A673 (cell line): ENCODE measurements around the gene MS4A4A. TPM values are rescaled to one million over a fixed set of nuclear protein-coding genes. Genes with fewer than 3 reads are reported as not detected.

Source experiments
- Bru-seq: library from RNA; stranded (reverse); fragments of 400-500 nt; gene quantifications from one replicate; lab custom pipeline; 2021; lab: Mats Ljungman, UMichigan
- BruChase-seq, 2 experiments: library from RNA; stranded (reverse); fragments of 400-500 nt; gene quantifications; one replicate each; lab custom pipeline; 2021; lab: Mats Ljungman, UMichigan
- BruUV-seq: library from RNA; stranded (reverse); fragments of 400-500 nt; replicated peaks from 2 replicates; lab custom pipeline; 2021; lab: Mats Ljungman, UMichigan
- CTCF ChIA-PET: fragments of 300-600 bp; sonication (Branson Sonifier 250); formaldehyde crosslinking; loops from one replicate; lab custom pipeline; 2022; ENCODE audit warnings: antibody characterized with exemption; lab: Charles Lee
- POLR2A ChIA-PET: fragments of 300-600 bp; sonication (Branson Sonifier 250); formaldehyde crosslinking; loops from one replicate; lab custom pipeline; 2022; ENCODE audit warnings: antibody characterized with exemption; ENCODE audit not compliant: low non-redundant PET; lab: Charles Lee
- DNase-seq: peaks from one replicate; pipeline ENCODE4 v3.0.0-alpha.2; 2015; ENCODE audit warnings: low spot score
- H3K27ac ChIP-seq: fragments of 200-600 bp; sonication (generic); 2 replicates; pipeline ENCODE4 v1.5.1; 2016; ENCODE audit warnings: mixed run types, low read depth, mild to moderate bottlenecking, mixed read lengths, antibody characterized with exemption, low read length; ENCODE audit not compliant: poor library complexity, severe bottlenecking
- H3K27me3 ChIP-seq: fragments of 200-600 bp; sonication (generic); replicated peaks from 2 replicates; pipeline ENCODE4 v1.6.1; 2017; ENCODE audit warnings: mixed run types, low read depth, mild to moderate bottlenecking, mixed read lengths, antibody characterized with exemption, low read length; ENCODE audit not compliant: insufficient read depth, poor library complexity
- H3K36me3 ChIP-seq: fragments of 200-600 bp; sonication (generic); 2 replicates; pipeline ENCODE4 v1.6.1; 2016; ENCODE audit warnings: mixed run types, mild to moderate bottlenecking, mixed read lengths, antibody characterized with exemption, low read length; ENCODE audit not compliant: insufficient read depth, poor library complexity, severe bottlenecking
- H3K4me1 ChIP-seq: fragments of 200-600 bp; sonication (generic); 2 replicates; pipeline ENCODE4 v1.6.1; 2017; ENCODE audit warnings: mixed run types, mild to moderate bottlenecking, mixed read lengths, antibody characterized with exemption, low read length; ENCODE audit not compliant: insufficient read depth, poor library complexity, severe bottlenecking
- H3K4me3 ChIP-seq: fragments of 200-600 bp; sonication (generic); 2 replicates; pipeline ENCODE4 v1.5.1; 2016; ENCODE audit warnings: low read depth, mixed run types, mild to moderate bottlenecking, mixed read lengths, low read length; ENCODE audit not compliant: poor library complexity, severe bottlenecking
- H3K9me3 ChIP-seq: fragments of 200-600 bp; sonication (generic); 2 replicates; pipeline ENCODE4 v1.6.1; 2016; ENCODE audit warnings: mixed run types, low read depth, mild to moderate bottlenecking, mixed read lengths, antibody characterized with exemption, low read length; ENCODE audit not compliant: poor library complexity, severe bottlenecking
- CTCF ChIP-seq: fragments of 300-800, 200-600 bp; sonication (generic); conservative IDR thresholded peaks from 2 replicates; pipeline ENCODE4 v1.5.1; 2017; ENCODE audit warnings: low read depth, mild to moderate bottlenecking, antibody characterized with exemption, low read length, moderate library complexity, mixed read lengths
- EZH2 ChIP-seq: fragments of 200-600 bp; sonication (generic); IDR thresholded peaks from 2 replicates; pipeline ENCODE4 v1.6.1; 2017; ENCODE audit warnings: borderline replicate concordance, low read depth, mild to moderate bottlenecking, mixed read lengths, antibody characterized with exemption, low read length; ENCODE audit not compliant: poor library complexity, severe bottlenecking
- intact Hi-C: fragments of 100-400 bp; cut with micrococcal nuclease; formaldehyde crosslinking; loops from one replicate; pipeline ENCODE4 v1.10.0; 2022; ENCODE audit not compliant: unreplicated experiment
- long read RNA-seq: library from polyadenylated mRNA; stranded (forward); transcript quantifications from one replicate; pipeline ENCODE4 v2.0.0, GENCODE V29; 2022
- total RNA-seq: library from RNA; stranded (reverse); gene quantifications from 2 replicates; pipeline ENCODE4 v1.2.3, GENCODE V29; 2021

Gene MS4A4A
- not detected in 2 replicates for total RNA-seq
- not detected for Bru-seq, nascent RNA
- not detected for BruChase-seq, experiment 1, labeled RNA remaining after a 2-hour chase
- BruChase-seq, experiment 2, labeled RNA remaining after a 6-hour chase, result not detected
- long read RNA-seq, result 0 reads

GRCh38 chr11:60280412-60280811 is at the start of gene MS4A4A:
TSS of gene MS4A4A (plus strand) at chr11:60280666. CDS start at chr11:60280676, 10 bp downstream.
- H3K9me3 ChIP-seq, result no peaks in the 10 kb centered on the region
- no peak within 1 kb of the TSS for H3K4me3 ChIP-seq
- POLR2A ChIA-PET, result no interaction called here
- intact Hi-C loops, result no loop called here
- TF ChIP-seq EZH2, result no peak
- no peak for TF ChIP-seq CTCF
- no peaks in the 10 kb centered on the region for H3K27me3 ChIP-seq
- no peaks in the 10 kb centered on the region for H3K36me3 ChIP-seq
- no peak within 1 kb of the TSS for H3K27ac ChIP-seq
- no TSS peak for BruUV-seq
- H3K4me1 ChIP-seq, result no peaks in the 10 kb centered on the region
- CTCF ChIA-PET, result no interaction called here
- no peak for DNase-seq

GRCh38 chr11:60230681-60231080 is 49.8 kb upstream of the MS4A4A start:
- POLR2A ChIA-PET, result no interaction called here

GRCh38 chr11:60235321-60235720 is 45.1 kb upstream of the MS4A4A start:
- Histone ChIP-seq H3K27me3 (peaks cover 27% of the 10 kb centered on the region), H3K27ac (no peak overlapping the region), H3K9me3 (no peaks in the 10 kb centered on the region), H3K4me1 (no peaks in the 10 kb centered on the region), H3K36me3 (no peaks in the 10 kb centered on the region), H3K4me3 (no peak overlapping the region)
- BruUV-seq, result no TSS peak
- no peak for DNase-seq
- intact Hi-C loops, result loop anchor here (10.0 kb wide), 1 partner anchor 411 kb away; no protein-coding TSS in a partner anchor
- TF ChIP-seq EZH2 (no peak), CTCF (no peak)
- ChIA-PET CTCF (no interaction called here), POLR2A (no interaction called here)

More at GRCh38 chr11:60230681-60231080, 49.8 kb upstream of the MS4A4A start:
- Histone ChIP-seq H3K27me3 (peaks cover 3% of the 10 kb centered on the region), H3K27ac (no peak overlapping the region), H3K4me1 (no peaks in the 10 kb centered on the region), H3K9me3 (no peaks in the 10 kb centered on the region), H3K36me3 (no peaks in the 10 kb centered on the region), H3K4me3 (no peak overlapping the region)
- intact Hi-C loops, result loop anchor here (10.0 kb wide), 1 partner anchor 406 kb away; no protein-coding TSS in a partner anchor
- CTCF ChIA-PET, result no interaction called here
- TF ChIP-seq EZH2 (no peak), CTCF (no peak)
- BruUV-seq, result no TSS peak
- DNase-seq, result no peak
